ENCODE results near the gene CD22.

CD22 gene

DNA sequence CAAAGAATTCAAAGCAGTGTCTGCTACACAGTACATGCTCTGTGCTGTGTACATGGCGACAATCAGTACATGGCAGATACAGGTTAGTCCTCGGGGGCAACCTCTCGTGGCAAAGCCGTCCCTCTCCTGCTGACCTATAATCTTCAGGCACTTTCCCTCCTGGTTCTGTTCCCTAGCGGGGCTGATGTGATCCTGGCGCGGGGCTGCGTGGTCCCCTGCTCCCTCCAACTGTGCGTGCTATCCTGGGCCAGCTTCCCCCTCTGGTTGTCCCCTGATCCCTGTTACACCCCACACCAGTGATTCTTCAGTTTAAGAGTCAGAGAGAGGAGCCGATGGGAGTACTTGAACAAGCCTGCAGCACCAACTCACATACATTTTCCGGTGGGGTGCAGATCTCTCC, 25.0 kb upstream of the CD22 start:
- H3K4me3 ChIP-seq (ENCODE audit: low read length) = no peak overlapping the region
- H3K4me1 ChIP-seq (ENCODE audit: control insufficient read depth, low read length) = peaks cover 54% of the 10 kb centered on the region
- H3K9me2 ChIP-seq (replicated peaks; ENCODE audit: control insufficient read depth, low read length) = no peaks in the 10 kb centered on the region
- H3K9me3 ChIP-seq (ENCODE audit: control insufficient read depth, insufficient read depth, low read length) = no peaks in the 10 kb centered on the region
- H4K20me1 ChIP-seq (ENCODE audit: control insufficient read depth, insufficient read depth, low read depth, low read length) = no peaks in the 10 kb centered on the region
- H3K27me3 ChIP-seq (ENCODE audit: control insufficient read depth, low read length) = no peaks in the 10 kb centered on the region
- no peaks in the 10 kb centered on the region for H3K79me2 ChIP-seq (ENCODE audit: control insufficient read depth, low read length)
- no peaks in the 10 kb centered on the region for H3K36me3 ChIP-seq (ENCODE audit: control insufficient read depth, low read length)
- H3K4me2 ChIP-seq (ENCODE audit: low read length) = no peak overlapping the region
- peaks cover 7% of the 10 kb centered on the region for H3F3A ChIP-seq (ENCODE audit: control insufficient read depth, insufficient read depth)
- no peak overlapping the region for H3K27ac ChIP-seq (ENCODE audit: low read depth, low read length)
- TF ChIP-seq CTCF (IDR thresholded peaks at IDR 0.05; ENCODE audit: low read depth, low read length, poor library complexity, severe bottlenecking) (no peak), EZH2phosphoT487 (IDR thresholded peaks at IDR 0.05; ENCODE audit: borderline replicate concordance, low read length) (no peak)

DNA sequence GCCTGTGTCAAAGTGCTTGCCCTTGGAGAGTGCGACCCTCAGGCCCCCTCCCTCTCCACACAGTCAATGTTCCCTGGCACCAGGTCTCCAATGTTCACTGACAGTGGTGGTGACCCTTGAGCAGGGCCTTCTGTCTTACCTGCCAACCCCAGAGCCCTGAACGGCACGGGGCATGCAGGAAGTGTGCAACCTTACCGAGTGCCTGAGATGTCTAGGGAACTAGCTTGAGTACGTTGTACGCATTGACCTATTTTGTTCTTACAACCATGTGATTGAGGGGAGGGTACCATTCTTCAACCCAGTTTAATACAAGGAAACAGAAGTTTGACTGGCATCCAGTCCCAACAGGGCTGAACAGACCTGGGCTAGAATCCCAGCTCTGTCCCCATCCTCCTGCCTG, 23.8 kb upstream of the CD22 start:
- Histone ChIP-seq H3K9me2 (replicated peaks; ENCODE audit: control insufficient read depth, low read length) (no peaks in the 10 kb centered on the region), H3K27me3 (ENCODE audit: control insufficient read depth, low read length) (no peaks in the 10 kb centered on the region), H3K9me3 (ENCODE audit: control insufficient read depth, insufficient read depth, low read length) (no peaks in the 10 kb centered on the region), H3K4me2 (ENCODE audit: low read length) (peak overlapping the region; percentile 54), H3K27ac (ENCODE audit: low read depth, low read length) (peak overlapping the region; percentile 20; the same call in 1 of the 2 replicates), H3K36me3 (ENCODE audit: control insufficient read depth, low read length) (no peaks in the 10 kb centered on the region), H3K4me1 (ENCODE audit: control insufficient read depth, low read length) (peaks cover 53% of the 10 kb centered on the region), H3K79me2 (ENCODE audit: control insufficient read depth, low read length) (no peaks in the 10 kb centered on the region), H4K20me1 (ENCODE audit: control insufficient read depth, insufficient read depth, low read depth, low read length) (no peaks in the 10 kb centered on the region), H3F3A (ENCODE audit: control insufficient read depth, insufficient read depth) (peaks cover 7% of the 10 kb centered on the region), H3K4me3 (ENCODE audit: low read length) (no peak overlapping the region)
- TF ChIP-seq EZH2phosphoT487 (IDR thresholded peaks at IDR 0.05; ENCODE audit: borderline replicate concordance, low read length) = no peak

- Histone ChIP-seq H3K4me3 (ENCODE audit: low read length) (no peak overlapping the region; the same call in 1 of the 2 replicates), H3K9me3 (ENCODE audit: control insufficient read depth, insufficient read depth, low read length) (no peaks in the 10 kb centered on the region), H4K20me1 (ENCODE audit: control insufficient read depth, insufficient read depth, low read depth, low read length) (no peaks in the 10 kb centered on the region), H3K27me3 (ENCODE audit: control insufficient read depth, low read length) (no peaks in the 10 kb centered on the region), H3K4me1 (ENCODE audit: control insufficient read depth, low read length) (peaks cover 66% of the 10 kb centered on the region), H3K4me2 (ENCODE audit: low read length) (peak overlapping the region; percentile 54), H3F3A (ENCODE audit: control insufficient read depth, insufficient read depth) (peaks cover 7% of the 10 kb centered on the region; the same call in 1 of the 2 replicates), H3K79me2 (ENCODE audit: control insufficient read depth, low read length) (no peaks in the 10 kb centered on the region), H3K9me2 (replicated peaks; ENCODE audit: control insufficient read depth, low read length) (no peaks in the 10 kb centered on the region), H3K36me3 (ENCODE audit: control insufficient read depth, low read length) (no peaks in the 10 kb centered on the region), H3K27ac (ENCODE audit: low read depth, low read length) (peak overlapping the region; percentile 21; the same call in 1 of the 2 replicates)
- TF ChIP-seq EZH2phosphoT487 (IDR thresholded peaks at IDR 0.05; ENCODE audit: borderline replicate concordance, low read length) (no peak), CTCF (IDR thresholded peaks at IDR 0.05; ENCODE audit: low read depth, low read length, poor library complexity, severe bottlenecking) (peak; percentile 72)
Observed at GRCh38 chr19:35306473-35307246, 22.3 kb upstream of the CD22 start.

- Histone ChIP-seq H3F3A (ENCODE audit: control insufficient read depth, insufficient read depth) (peaks cover 8% of the 10 kb centered on the region; the same call in 1 of the 2 replicates), H3K27ac (ENCODE audit: low read depth, low read length) (no peak overlapping the region), H3K27me3 (ENCODE audit: control insufficient read depth, low read length) (no peaks in the 10 kb centered on the region)
Observed at GRCh38 chr19:35307931-35308330, 21.1 kb upstream of the CD22 start.

More at GRCh38 chr19:35307931-35308330, 21.1 kb upstream of the CD22 start:
- H3K4me3 ChIP-seq (ENCODE audit: low read length) = peak overlapping the region; percentile 43
- no peaks in the 10 kb centered on the region for H3K9me2 ChIP-seq (replicated peaks; ENCODE audit: control insufficient read depth, low read length)
- no peaks in the 10 kb centered on the region for H3K79me2 ChIP-seq (ENCODE audit: control insufficient read depth, low read length)
- H3K4me1 ChIP-seq (ENCODE audit: control insufficient read depth, low read length) = peaks cover 79% of the 10 kb centered on the region
- H3K9me3 ChIP-seq (ENCODE audit: control insufficient read depth, insufficient read depth, low read length) = no peaks in the 10 kb centered on the region
- no peaks in the 10 kb centered on the region for H3K36me3 ChIP-seq (ENCODE audit: control insufficient read depth, low read length)
- no peak for TF ChIP-seq CTCF (IDR thresholded peaks at IDR 0.05; ENCODE audit: low read depth, low read length, poor library complexity, severe bottlenecking)
- no peak for TF ChIP-seq EZH2phosphoT487 (IDR thresholded peaks at IDR 0.05; ENCODE audit: borderline replicate concordance, low read length)
- no peaks in the 10 kb centered on the region for H4K20me1 ChIP-seq (ENCODE audit: control insufficient read depth, insufficient read depth, low read depth, low read length)
- peak overlapping the region; percentile 54 for H3K4me2 ChIP-seq (ENCODE audit: low read length)

All from DOHH2 (cell line).